CD14-positive monocyte (primary cell): Measurements from ENCODE around the gene PNKP. TPM values are rescaled to one million over a fixed set of nuclear protein-coding genes. Genes with fewer than 3 reads are reported as not detected.
A peak's percentile ranks its signal among the peaks of the same experiment; 100 is the strongest.

Experiments
- DNase-seq, 3 donors: peaks; one replicate each; pipeline ENCODE4 v3.0.0-alpha.2; 2011 to 2022
- H2AFZ ChIP-seq: 2 replicates; pipeline ENCODE4 v1.6.0; 2012; ENCODE audit warnings: mild to moderate bottlenecking, low read depth, low read length, inconsistent platforms; ENCODE audit not compliant: insufficient read depth, poor library complexity, severe bottlenecking
- H3K27ac ChIP-seq, 2 donors: 1 replicate in 1 of 2; 2 replicates in 1 of 2; pipeline ENCODE4 v1.5.1; 2012 to 2013; ENCODE audit warnings: low read length in 2 of 2, control low read depth in 1 of 2, inconsistent platforms in 1 of 2, low read depth in 1 of 2, mild to moderate bottlenecking in 1 of 2
- H3K27me3 ChIP-seq, 2 donors: one replicate each; pipeline versions ENCODE4 v1.6.0 to v1.6.1; 2011 to 2013; ENCODE audit warnings: low read length in 2 of 2; ENCODE audit not compliant: control insufficient read depth in 2 of 2, insufficient read depth in 2 of 2
- H3K36me3 ChIP-seq, 2 donors: replicated peaks in 1 of 2; 1 replicate in 1 of 2; 2 replicates in 1 of 2; pipeline versions ENCODE4 v1.5.1 to v1.6.1; 2012 to 2013; ENCODE audit warnings: low read length in 2 of 2, control low read depth in 1 of 2, inconsistent platforms in 1 of 2, mild to moderate bottlenecking in 1 of 2; ENCODE audit not compliant: insufficient read depth in 2 of 2, control insufficient read depth in 1 of 2
- H3K4me1 ChIP-seq, 2 donors: 1 replicate in 1 of 2; 2 replicates in 1 of 2; pipeline versions ENCODE4 v1.5.1 to v1.6.1; 2012 to 2013; ENCODE audit warnings: low read length in 2 of 2, control low read depth in 1 of 2, inconsistent platforms in 1 of 2, mild to moderate bottlenecking in 1 of 2, moderate library complexity in 1 of 2; ENCODE audit not compliant: insufficient read depth in 2 of 2, control insufficient read depth in 1 of 2
- H3K4me2 ChIP-seq: replicated peaks from 2 replicates; pipeline ENCODE3; 2012; ENCODE audit warnings: low read length, moderate library complexity, mild to moderate bottlenecking; ENCODE audit not compliant: poor library complexity, severe bottlenecking; ENCODE audit errors: extremely low read depth
- H3K4me3 ChIP-seq, 3 experiments: fragments of 200-600 bp in 1 of 3; sonication (generic) in 1 of 3; replicated peaks in 1 of 3; 1 replicate in 2 of 3; 2 replicates in 1 of 3; pipeline ENCODE4 v1.5.1; 2011 to 2013; ENCODE audit warnings: low read length in 3 of 3, mild to moderate bottlenecking in 3 of 3, control low read depth in 2 of 3, low read depth in 2 of 3, inconsistent platforms in 1 of 3, moderate library complexity in 1 of 3
- H3K79me2 ChIP-seq: 2 replicates; pipeline ENCODE4 v1.6.0; 2012; ENCODE audit warnings: mild to moderate bottlenecking, control low read depth, inconsistent platforms, low read length, moderate library complexity; ENCODE audit not compliant: insufficient read depth
- H3K9ac ChIP-seq: 2 replicates; pipeline ENCODE4 v1.6.0; 2017; ENCODE audit warnings: low read length, mild to moderate bottlenecking; ENCODE audit not compliant: insufficient read depth, poor library complexity, severe bottlenecking
- H3K9me3 ChIP-seq, 2 donors: replicated peaks in 1 of 2; 1 replicate in 1 of 2; 2 replicates in 1 of 2; pipeline versions ENCODE4 v1.5.1 to v1.6.1; 2012 to 2013; ENCODE audit warnings: low read length in 2 of 2, control low read depth in 1 of 2; ENCODE audit not compliant: control insufficient read depth in 1 of 2, insufficient read depth in 1 of 2
- H4K20me1 ChIP-seq: 2 replicates; pipeline ENCODE4 v1.6.0; 2012; ENCODE audit warnings: mild to moderate bottlenecking, low read length, control low read depth, moderate library complexity; ENCODE audit not compliant: insufficient read depth
- H3K27ac Mint-ChIP-seq, 7 donors: one replicate each; pipeline ENCODE4 v1.8.0; 2020; ENCODE audit warnings: mild to moderate bottlenecking in 7 of 7, mixed read lengths in 7 of 7, moderate library complexity in 6 of 7, inconsistent platforms in 2 of 7
- H3K27me3 Mint-ChIP-seq, 3 donors: one replicate each; pipeline ENCODE4 v1.8.0; 2021 to 2022; ENCODE audit warnings: low read depth in 3 of 3, mild to moderate bottlenecking in 3 of 3, mixed read lengths in 3 of 3, moderate library complexity in 3 of 3, inconsistent platforms in 1 of 3
- H3K36me3 Mint-ChIP-seq, 2 donors: one replicate each; pipeline ENCODE4 v1.8.0; 2020; ENCODE audit warnings: mixed read lengths in 2 of 2, inconsistent platforms in 1 of 2, mild to moderate bottlenecking in 1 of 2
- H3K4me1 Mint-ChIP-seq: one replicate; pipeline ENCODE4 v1.8.0; 2020; ENCODE audit warnings: mild to moderate bottlenecking, mixed read lengths
- H3K4me3 Mint-ChIP-seq, 2 donors: one replicate each; pipeline ENCODE4 v1.8.0; 2020; ENCODE audit warnings: mild to moderate bottlenecking in 2 of 2, mixed read lengths in 2 of 2, moderate library complexity in 1 of 2
- H3K9me3 Mint-ChIP-seq, 7 donors: one replicate each; pipeline ENCODE4 v1.8.0; 2020 to 2022; ENCODE audit warnings: mixed read lengths in 7 of 7, mild to moderate bottlenecking in 6 of 7, moderate library complexity in 6 of 7, inconsistent platforms in 2 of 7
- CTCF ChIP-seq: fragments of 200-600 bp; IDR thresholded peaks from one replicate; pipeline ENCODE4 v1.8.0; 2022; ENCODE audit warnings: antibody characterized with exemption, mild to moderate bottlenecking
- WGBS: methylation state at CpG from one replicate; pipeline ENCODE4 v1.1.5; 2013; ENCODE audit warnings: missing lambda C conversion rate; ENCODE audit not compliant: insufficient coverage; 5-methylcytosine and 5-hydroxymethylcytosine counted together
- intact Hi-C, 2 donors: fragments of 100-400 bp; cut with micrococcal nuclease; formaldehyde crosslinking; loops; one replicate each; pipeline versions ENCODE4 v1.15.0 to v1.15.1; 2023
- polyA plus RNA-seq, 3 donors: library from polyadenylated mRNA; depleted of rRNA in 1 of 3; unstranded in 2 of 3; stranded (reverse) in 1 of 3; fragments of 300-500 nt in 2 of 3; fragments of >200 nt in 1 of 3; fragmentation: Illumina TruSeq in 2 of 3; gene quantifications; 1 replicate in 2 of 3; 2 replicates in 1 of 3; pipeline ENCODE4 v1.2.3, GENCODE V29; 2012 to 2021

Gene PNKP
- polyA plus RNA-seq, 3 donors = 23.0 to 88.6 (median 30.2) TPM

GRCh38 chr19:49832556-49832955 is 34.8 kb downstream of the PNKP start:
- no peak for TF ChIP-seq CTCF
- intact Hi-C loops = no loop called here
- Histone ChIP-seq H3K27ac (peak overlapping the region; percentile 20 to 57), H3K4me3 (no peak overlapping the region), H4K20me1 (peaks cover 51% of the 10 kb centered on the region), H3K79me2 (no peaks in the 10 kb centered on the region), H2AFZ (no peak overlapping the region), H3K36me3 (peaks cover 84 to 100% of the 10 kb centered on the region in 2 donors), H3K4me1 (peaks cover 22 to 25% of the 10 kb centered on the region in 2 donors), H3K4me2 (peak overlapping the region; percentile 38), H3K27me3 (no peaks in the 10 kb centered on the region), H3K9ac (peak overlapping the region; percentile 39), H3K9me3 (no peaks in the 10 kb centered on the region)
- Mint-ChIP-seq H3K4me1 (peaks cover 24% of the 10 kb centered on the region), H3K27me3 (no peaks in the 10 kb centered on the region), H3K27ac (peak overlapping the region; percentile 56 to 87 (median 74)), H3K36me3 (peaks cover 71 to 95% of the 10 kb centered on the region in 2 donors), H3K9me3 (no peaks in the 10 kb centered on the region), H3K4me3 (peak overlapping the region; percentile 9 to 40)
- 14% methylated on average over 7 of the region's 9 CpGs for WGBS
- peak in 1 of 3 donors; percentile 14 for DNase-seq

- H3K27me3 ChIP-seq = no peaks in the 10 kb centered on the region
- no peak for TF ChIP-seq CTCF
- H2AFZ ChIP-seq = no peak overlapping the region
- intact Hi-C loops = no loop called here
- WGBS = 68% methylated on average over 5 of the region's 8 CpGs
- no peaks in the 10 kb centered on the region for H3K9me3 ChIP-seq
- H3K36me3 ChIP-seq = peaks cover 84 to 100% of the 10 kb centered on the region in 2 donors
- H3K4me3 ChIP-seq = no peak overlapping the region
- H3K27me3 Mint-ChIP-seq = no peaks in the 10 kb centered on the region
- peaks cover 60% of the 10 kb centered on the region for H4K20me1 ChIP-seq
- H3K36me3 Mint-ChIP-seq = peaks cover 73 to 97% of the 10 kb centered on the region in 2 donors
- peaks cover 5% of the 10 kb centered on the region for H3K79me2 ChIP-seq
- peaks cover 24% of the 10 kb centered on the region for H3K4me1 Mint-ChIP-seq
- peak overlapping the region in 2 of 7 donors; percentile 17 to 50 for H3K27ac Mint-ChIP-seq
- no peak for DNase-seq
- no peak overlapping the region for H3K4me2 ChIP-seq
- H3K9me3 Mint-ChIP-seq = no peaks in the 10 kb centered on the region
- H3K27ac ChIP-seq = no peak overlapping the region
- peaks cover 22 to 25% of the 10 kb centered on the region in 2 donors for H3K4me1 ChIP-seq
- no peak overlapping the region for H3K4me3 Mint-ChIP-seq
- peak overlapping the region; percentile 39 for H3K9ac ChIP-seq
Measured at GRCh38 chr19:49831592-49831991, 35.8 kb downstream of the PNKP start.
